Prostate gland (tissue), 2 donors: ENCODE results near the gene ARHGEF3. TPM values are rescaled to one million over a fixed set of nuclear protein-coding genes. Genes with fewer than 3 reads are reported as not detected.

Experiments used
- DNase-seq: peaks from one replicate; pipeline ENCODE4 v3.0.0-alpha.2; 2019; ENCODE audit warnings: low spot score
- H3K27ac ChIP-seq, 2 donors: fragments of 200-600 bp; sonication (generic); 2 replicates each; pipeline ENCODE4 v1.5.1; 2017 to 2019
- H3K27me3 ChIP-seq: fragments of 200-600 bp; sonication (generic); replicated peaks from 2 replicates; pipeline ENCODE4 v1.5.1; 2019; ENCODE audit not compliant: insufficient read depth
- H3K36me3 ChIP-seq, 2 donors: fragments of 200-600 bp; sonication (generic); 1 replicate in 1 of 2; 2 replicates in 1 of 2; pipeline versions ENCODE4 v1.5.1 to v1.8.1; 2017 to 2019
- H3K4me1 ChIP-seq: fragments of 200-600 bp; sonication (generic); replicated peaks from 2 replicates; pipeline ENCODE4 v1.5.1; 2019
- H3K4me3 ChIP-seq, 2 donors: fragments of 200-600 bp; sonication (generic); 2 replicates each; pipeline ENCODE4 v1.5.1; 2017 to 2019
- H3K9me3 ChIP-seq: fragments of 200-600 bp; sonication (generic); 2 replicates; pipeline ENCODE4 v1.5.1; 2017
- POLR2A ChIP-seq: fragments of 450-650 bp; IDR thresholded peaks from one replicate; pipeline ENCODE4 v1.6.1; 2016; ENCODE audit warnings: antibody characterized with exemption, mild to moderate bottlenecking
- POLR2AphosphoS5 ChIP-seq: sonication (generic); formaldehyde crosslinking; IDR thresholded peaks from one replicate; pipeline ENCODE4 v1.6.1; 2017; ENCODE audit warnings: antibody characterized with exemption
- WGBS: methylation state at CpG from one replicate; pipeline ENCODE4 v1.1.5; 2018; 5-methylcytosine and 5-hydroxymethylcytosine counted together
- intact Hi-C: fragments of 100-400 bp; cut with DNase I; formaldehyde crosslinking; loops from one replicate; pipeline ENCODE4 v1.14.2; 2022
- total RNA-seq, 2 donors: library from RNA; depleted of rRNA; stranded (reverse); fragments of >200 nt; gene quantifications; one replicate each; pipeline ENCODE4 v1.1.0, GENCODE V29; 2016
- TF ChIP-seq, protein P1 (sequence below), 4 experiments: fragments of 200-600 bp in 2 of 4; fragments of 450-650 bp in 2 of 4; sonication (generic) in 2 of 4; IDR thresholded peaks; 1 replicate in 3 of 4; 2 replicates in 1 of 4; pipeline ENCODE4 v1.5.1; 2016 to 2019; ENCODE audit warnings: antibody characterized with exemption in 4 of 4, mild to moderate bottlenecking in 2 of 4, moderate library complexity in 2 of 4

The ARHGEF3 gene
- total RNA-seq, 2 donors from 2014 or later: 21.6 to 59.4 TPM

DNA sequence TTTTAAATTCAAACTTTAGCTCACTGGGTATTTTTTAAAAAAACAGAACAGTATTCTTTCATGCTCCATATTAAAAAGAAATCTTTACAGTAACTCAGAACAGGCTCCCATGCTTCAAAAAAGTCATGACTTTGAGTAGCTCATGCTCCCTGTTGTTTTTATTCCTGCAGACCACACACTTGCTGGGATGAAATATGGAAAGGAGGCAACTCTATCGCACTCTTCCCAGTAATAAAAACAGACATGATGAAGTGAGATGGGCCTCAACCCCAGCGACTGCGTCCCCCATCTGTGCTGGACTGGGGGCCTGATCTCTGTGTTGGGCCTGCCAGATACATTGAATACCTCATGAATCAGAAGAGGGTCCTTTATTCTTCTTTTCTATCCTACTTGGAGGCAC lies 58.9 kb downstream of the ARHGEF3 start:
- Histone ChIP-seq H3K27me3 (no peaks in the 10 kb centered on the region), H3K27ac (no peak overlapping the region), H3K4me1 (no peaks in the 10 kb centered on the region), H3K36me3 (peaks cover 0 to 5% of the 10 kb centered on the region in 2 donors), H3K9me3 (no peaks in the 10 kb centered on the region), H3K4me3 (no peak overlapping the region)
- WGBS: 85% methylated on average over 3 of the region's 3 CpGs
- TF ChIP-seq, protein P1, sequence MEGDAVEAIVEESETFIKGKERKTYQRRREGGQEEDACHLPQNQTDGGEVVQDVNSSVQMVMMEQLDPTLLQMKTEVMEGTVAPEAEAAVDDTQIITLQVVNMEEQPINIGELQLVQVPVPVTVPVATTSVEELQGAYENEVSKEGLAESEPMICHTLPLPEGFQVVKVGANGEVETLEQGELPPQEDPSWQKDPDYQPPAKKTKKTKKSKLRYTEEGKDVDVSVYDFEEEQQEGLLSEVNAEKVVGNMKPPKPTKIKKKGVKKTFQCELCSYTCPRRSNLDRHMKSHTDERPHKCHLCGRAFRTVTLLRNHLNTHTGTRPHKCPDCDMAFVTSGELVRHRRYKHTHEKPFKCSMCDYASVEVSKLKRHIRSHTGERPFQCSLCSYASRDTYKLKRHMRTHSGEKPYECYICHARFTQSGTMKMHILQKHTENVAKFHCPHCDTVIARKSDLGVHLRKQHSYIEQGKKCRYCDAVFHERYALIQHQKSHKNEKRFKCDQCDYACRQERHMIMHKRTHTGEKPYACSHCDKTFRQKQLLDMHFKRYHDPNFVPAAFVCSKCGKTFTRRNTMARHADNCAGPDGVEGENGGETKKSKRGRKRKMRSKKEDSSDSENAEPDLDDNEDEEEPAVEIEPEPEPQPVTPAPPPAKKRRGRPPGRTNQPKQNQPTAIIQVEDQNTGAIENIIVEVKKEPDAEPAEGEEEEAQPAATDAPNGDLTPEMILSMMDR (IDR thresholded peaks at IDR 0.05): no peak
- TF ChIP-seq POLR2A (no peak), POLR2AphosphoS5 (no peak)
- DNase-seq: no peak
- intact Hi-C loops: no loop called here

DNA sequence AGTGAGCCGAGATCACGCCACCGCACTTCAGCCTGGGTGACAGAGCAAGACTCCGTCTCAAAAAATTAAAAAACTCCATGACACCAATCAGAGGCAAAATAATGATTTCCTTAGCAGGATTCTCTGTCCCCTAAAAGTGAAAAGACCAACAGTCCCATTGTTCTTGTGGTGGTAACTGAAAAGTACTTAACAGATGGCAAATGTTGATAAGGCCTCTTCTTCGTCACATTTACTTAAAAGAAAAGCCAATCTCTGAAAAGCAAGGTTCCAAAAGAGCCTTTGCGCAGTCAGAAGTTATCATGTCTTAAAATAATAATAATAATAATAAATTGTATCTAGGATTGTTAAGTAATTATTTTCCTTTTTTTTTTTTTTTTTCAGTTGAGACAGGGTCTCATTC lies 62.7 kb downstream of the ARHGEF3 start:
- Histone ChIP-seq H3K36me3 (no peaks in the 10 kb centered on the region), H3K27ac (no peak overlapping the region), H3K9me3 (no peaks in the 10 kb centered on the region), H3K4me3 (no peak overlapping the region), H3K4me1 (no peaks in the 10 kb centered on the region), H3K27me3 (no peaks in the 10 kb centered on the region)
- intact Hi-C loops: no loop called here
- TF ChIP-seq, protein P1 (IDR thresholded peaks at IDR 0.05): no peak
- TF ChIP-seq POLR2AphosphoS5 (no peak), POLR2A (no peak)
- WGBS: 95% methylated on average over 6 of the region's 6 CpGs
- DNase-seq: no peak

DNA sequence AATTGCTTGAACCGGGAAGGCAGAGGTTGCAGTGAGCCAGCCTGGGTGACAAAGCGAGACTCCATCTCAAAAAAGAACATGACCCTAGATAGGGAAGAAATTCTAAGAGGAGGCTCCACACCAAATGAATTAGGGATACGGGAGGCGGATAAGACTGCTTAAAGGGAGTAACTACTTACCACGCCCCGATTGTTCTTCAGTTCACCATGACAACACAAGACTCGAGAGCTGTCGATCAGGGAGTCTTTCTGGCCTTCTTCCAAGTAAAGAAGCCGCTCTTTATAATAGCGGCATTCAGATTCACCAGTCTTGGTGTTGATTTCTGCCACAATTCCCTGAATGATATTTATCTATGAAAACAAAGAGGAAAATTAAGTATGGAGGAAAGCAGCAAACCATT lies 64.7 kb downstream of the ARHGEF3 start:
- WGBS: 88% methylated on average over 10 of the region's 10 CpGs
- intact Hi-C loops: no loop called here
- no peaks in the 10 kb centered on the region for H3K4me1 ChIP-seq
- no peaks in the 10 kb centered on the region for H3K9me3 ChIP-seq
- TF ChIP-seq POLR2A (no peak), POLR2AphosphoS5 (no peak)
- TF ChIP-seq, protein P1 (IDR thresholded peaks at IDR 0.05): no peak
- DNase-seq: no peak
- H3K27me3 ChIP-seq: no peaks in the 10 kb centered on the region
- H3K36me3 ChIP-seq: no peaks in the 10 kb centered on the region
- no peak overlapping the region for H3K4me3 ChIP-seq
- no peak overlapping the region for H3K27ac ChIP-seq

DNA sequence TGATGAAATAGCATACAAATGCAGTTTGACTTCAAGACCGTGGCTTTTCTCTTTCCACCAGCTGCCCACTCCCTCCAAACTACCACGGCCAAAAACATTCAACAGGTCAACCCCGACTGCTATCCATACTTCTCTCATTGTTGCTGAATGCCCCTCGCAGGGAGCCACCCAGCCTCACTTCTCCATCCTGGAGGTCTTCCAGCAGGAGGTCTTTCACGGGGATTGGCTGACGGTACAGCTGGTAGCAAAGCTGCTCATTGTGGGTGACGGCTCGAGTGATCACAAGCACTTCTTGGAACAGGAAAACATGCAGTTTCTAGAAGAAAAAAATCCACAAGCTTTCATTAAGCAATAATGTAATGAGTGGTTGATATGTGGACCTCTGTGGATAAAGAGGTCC lies 69.6 kb downstream of the ARHGEF3 start:
- WGBS: 93% methylated on average over 8 of the region's 8 CpGs
- no peaks in the 10 kb centered on the region for H3K4me1 ChIP-seq

DNA sequence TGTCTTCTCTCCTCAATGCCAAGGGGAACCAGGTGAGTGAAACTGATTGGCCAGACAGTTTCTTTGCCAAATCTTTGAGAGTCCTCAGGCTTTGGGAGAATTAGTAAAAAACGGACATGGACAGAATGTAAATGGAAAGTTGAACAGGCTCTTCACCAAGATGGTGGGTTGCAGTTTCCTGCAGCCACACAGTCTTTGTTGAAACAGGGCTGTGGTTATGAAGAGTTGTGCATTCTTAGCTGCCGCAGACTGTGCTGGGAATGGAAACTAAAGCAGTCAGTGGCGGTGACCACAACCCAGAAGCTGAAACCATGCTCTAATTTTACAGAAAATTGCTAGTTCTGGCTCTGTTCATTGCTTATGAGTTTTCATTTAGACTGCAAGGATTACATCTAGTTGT lies 76.6 kb downstream of the ARHGEF3 start:
- intact Hi-C loops: no loop called here
- H3K4me1 ChIP-seq: no peaks in the 10 kb centered on the region
- 85% methylated on average over 3 of the region's 3 CpGs for WGBS
- TF ChIP-seq, protein P1 (IDR thresholded peaks at IDR 0.05): no peak
- no peak for TF ChIP-seq POLR2A
- no peak overlapping the region for H3K27ac ChIP-seq
- no peaks in the 10 kb centered on the region for H3K27me3 ChIP-seq
- H3K4me3 ChIP-seq: no peak overlapping the region
- no peaks in the 10 kb centered on the region for H3K9me3 ChIP-seq
- DNase-seq: no peak
- peaks cover 0 to 7% of the 10 kb centered on the region in 2 donors for H3K36me3 ChIP-seq

More for the DNA sequence above, 69.6 kb downstream of the ARHGEF3 start:
- DNase-seq: no peak
- Histone ChIP-seq H3K27me3 (no peaks in the 10 kb centered on the region), H3K36me3 (peaks cover 0 to 7% of the 10 kb centered on the region in 2 donors), H3K4me3 (no peak overlapping the region), H3K27ac (no peak overlapping the region), H3K9me3 (no peaks in the 10 kb centered on the region)
- intact Hi-C loops: no loop called here
- TF ChIP-seq POLR2A (no peak), POLR2AphosphoS5 (no peak)
- TF ChIP-seq, protein P1 (IDR thresholded peaks at IDR 0.05): no peak
